ENCODE data around the gene PKHD1. TPM values are rescaled to one million over a fixed set of nuclear protein-coding genes. Genes with fewer than 3 reads are reported as not detected.

PKHD1 gene
- total RNA-seq, 4 donors from 2014 or later = 0.12 TPM; not detected in 3

DNA sequence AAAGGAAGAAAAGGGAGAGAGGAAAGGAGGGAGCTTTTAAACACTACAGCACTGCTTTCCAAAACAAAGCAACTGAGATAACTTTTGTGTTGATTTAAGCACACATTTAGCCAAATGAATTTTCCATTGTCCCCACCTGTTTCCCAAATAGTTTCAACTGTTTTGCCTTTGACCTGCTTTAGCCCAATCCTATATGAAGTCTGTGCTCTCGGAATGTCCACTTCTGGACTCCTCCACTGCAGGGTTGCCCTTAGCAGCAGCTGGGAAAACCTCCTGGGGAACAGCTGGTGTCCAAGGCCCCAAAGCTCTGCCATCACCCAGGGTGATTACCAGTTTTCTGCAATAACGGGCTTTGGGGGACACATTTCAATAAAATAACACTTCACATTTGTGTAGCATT, 44.9 kb upstream of the PKHD1 start:
- TF ChIP-seq, protein P1, sequence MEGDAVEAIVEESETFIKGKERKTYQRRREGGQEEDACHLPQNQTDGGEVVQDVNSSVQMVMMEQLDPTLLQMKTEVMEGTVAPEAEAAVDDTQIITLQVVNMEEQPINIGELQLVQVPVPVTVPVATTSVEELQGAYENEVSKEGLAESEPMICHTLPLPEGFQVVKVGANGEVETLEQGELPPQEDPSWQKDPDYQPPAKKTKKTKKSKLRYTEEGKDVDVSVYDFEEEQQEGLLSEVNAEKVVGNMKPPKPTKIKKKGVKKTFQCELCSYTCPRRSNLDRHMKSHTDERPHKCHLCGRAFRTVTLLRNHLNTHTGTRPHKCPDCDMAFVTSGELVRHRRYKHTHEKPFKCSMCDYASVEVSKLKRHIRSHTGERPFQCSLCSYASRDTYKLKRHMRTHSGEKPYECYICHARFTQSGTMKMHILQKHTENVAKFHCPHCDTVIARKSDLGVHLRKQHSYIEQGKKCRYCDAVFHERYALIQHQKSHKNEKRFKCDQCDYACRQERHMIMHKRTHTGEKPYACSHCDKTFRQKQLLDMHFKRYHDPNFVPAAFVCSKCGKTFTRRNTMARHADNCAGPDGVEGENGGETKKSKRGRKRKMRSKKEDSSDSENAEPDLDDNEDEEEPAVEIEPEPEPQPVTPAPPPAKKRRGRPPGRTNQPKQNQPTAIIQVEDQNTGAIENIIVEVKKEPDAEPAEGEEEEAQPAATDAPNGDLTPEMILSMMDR (IDR thresholded peaks at IDR 0.05) = no peak
- no peak for ATAC-seq (ENCODE audit: low FRiP score)
- DNase-seq (ENCODE audit: low spot score) = no peak

DNA sequence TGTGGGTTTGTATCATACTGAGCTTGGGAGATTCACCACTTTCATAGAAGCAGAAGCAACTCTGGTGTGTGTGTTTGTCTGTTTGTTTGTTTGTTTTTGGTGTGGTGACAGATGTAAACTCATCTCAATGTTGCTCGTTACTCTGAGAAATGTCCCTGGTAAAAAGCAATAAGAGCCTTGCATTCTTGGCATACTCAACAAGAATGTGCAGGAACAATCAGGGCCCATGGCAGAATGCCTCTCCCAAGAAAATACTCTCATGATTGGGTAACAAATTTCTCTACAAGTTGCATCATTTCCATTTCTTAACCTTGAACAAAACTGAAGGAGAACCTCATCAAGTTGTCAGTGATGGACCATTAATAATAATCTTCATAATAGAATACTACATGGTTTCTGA, 43.0 kb upstream of the PKHD1 start:
- TF ChIP-seq, protein P1 (IDR thresholded peaks at IDR 0.05) = no peak
- no peak for DNase-seq (ENCODE audit: low spot score)

DNA sequence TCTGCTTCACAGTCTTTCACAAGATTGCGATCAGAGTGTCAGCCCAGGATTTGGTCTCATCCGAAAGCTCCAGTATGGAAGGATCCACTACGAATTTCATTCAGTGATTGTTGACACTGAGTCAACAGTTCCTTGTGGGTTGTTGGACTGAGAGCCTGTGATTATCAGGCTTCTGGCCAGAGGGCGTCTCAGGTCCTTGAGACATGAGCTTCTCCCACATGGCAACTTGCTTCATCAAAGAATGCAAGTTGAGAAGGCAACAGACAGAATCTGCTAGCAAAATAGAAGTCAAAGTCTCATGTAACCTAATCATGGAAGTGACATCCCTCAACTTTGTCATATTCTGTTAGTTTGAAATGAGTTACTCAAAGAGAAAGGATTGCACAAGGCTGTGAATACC, 40.5 kb upstream of the PKHD1 start:
- ATAC-seq (ENCODE audit: low FRiP score) = no peak
- DNase-seq (ENCODE audit: low spot score) = no peak
- TF ChIP-seq, protein P1 (IDR thresholded peaks at IDR 0.05) = no peak

More for the DNA sequence above, 43.0 kb upstream of the PKHD1 start:
- ATAC-seq (ENCODE audit: low FRiP score) = no peak

DNA sequence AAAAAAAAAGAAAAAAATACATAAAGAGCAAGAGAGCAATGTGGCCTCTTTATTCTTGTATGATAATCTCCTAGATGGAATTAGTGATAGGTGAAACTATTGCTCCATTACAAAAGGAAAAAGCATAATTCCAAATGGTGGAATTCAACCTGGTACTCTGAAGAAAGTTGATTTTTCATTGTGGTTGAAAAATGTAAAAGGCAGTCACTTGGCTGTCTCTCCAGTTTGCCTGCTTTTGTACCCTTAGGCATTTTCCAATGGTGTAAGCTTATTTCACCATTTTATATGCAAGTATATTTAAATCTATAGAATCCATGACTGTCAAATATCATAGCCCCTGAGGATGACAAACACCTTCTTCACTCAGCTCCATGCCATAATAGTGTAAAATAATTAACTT, 38.8 kb upstream of the PKHD1 start:
- TF ChIP-seq, protein P1 (IDR thresholded peaks at IDR 0.05) = no peak
- ATAC-seq (ENCODE audit: low FRiP score) (no peak), DNase-seq (ENCODE audit: low spot score) (no peak)

DNA sequence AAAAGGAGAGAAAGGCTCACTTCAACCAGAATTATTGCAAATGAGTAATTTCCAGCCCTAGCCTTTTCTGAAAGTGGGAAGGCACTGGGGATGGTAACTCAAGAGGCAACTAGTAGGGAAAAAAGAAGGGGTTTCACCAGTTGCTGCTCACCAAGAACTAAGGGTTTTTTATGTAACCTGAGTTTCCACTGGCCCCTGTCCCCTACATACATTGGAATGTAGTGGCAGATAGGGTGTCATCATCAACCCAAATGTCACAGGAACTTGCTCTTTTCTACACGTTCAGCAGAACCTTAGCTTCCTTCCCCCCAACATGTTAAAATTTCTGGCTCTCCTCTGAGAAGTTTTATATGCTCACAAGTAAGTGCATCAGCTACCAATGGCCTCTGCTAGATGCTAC, 38.2 kb upstream of the PKHD1 start:
- no peak for DNase-seq (ENCODE audit: low spot score)
- TF ChIP-seq, protein P1 (IDR thresholded peaks at IDR 0.05) = no peak
- ATAC-seq (ENCODE audit: low FRiP score) = no peak

DNA sequence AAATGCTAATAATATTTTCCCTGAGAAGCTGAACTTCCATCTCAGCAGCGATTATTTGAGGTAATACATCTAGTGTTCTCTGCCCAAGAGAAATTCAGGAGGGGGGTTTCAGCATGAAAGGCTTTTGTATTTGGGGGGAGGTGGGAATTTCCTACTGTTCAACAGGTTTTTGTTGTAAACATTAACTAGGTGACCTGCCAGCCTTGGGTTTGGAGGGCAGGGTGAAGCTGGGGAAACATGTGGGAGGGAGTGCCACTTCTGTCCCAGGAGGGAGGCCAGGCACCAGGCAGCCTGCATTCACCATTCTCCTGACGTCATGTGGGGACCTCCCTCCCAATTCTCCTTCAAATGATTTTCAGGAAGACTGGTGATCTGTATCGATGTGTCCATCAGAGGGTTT, 37.7 kb upstream of the PKHD1 start:
- DNase-seq (ENCODE audit: low spot score) (no peak), ATAC-seq (ENCODE audit: low FRiP score) (no peak)
- TF ChIP-seq, protein P1 (IDR thresholded peaks at IDR 0.05) = no peak

DNA sequence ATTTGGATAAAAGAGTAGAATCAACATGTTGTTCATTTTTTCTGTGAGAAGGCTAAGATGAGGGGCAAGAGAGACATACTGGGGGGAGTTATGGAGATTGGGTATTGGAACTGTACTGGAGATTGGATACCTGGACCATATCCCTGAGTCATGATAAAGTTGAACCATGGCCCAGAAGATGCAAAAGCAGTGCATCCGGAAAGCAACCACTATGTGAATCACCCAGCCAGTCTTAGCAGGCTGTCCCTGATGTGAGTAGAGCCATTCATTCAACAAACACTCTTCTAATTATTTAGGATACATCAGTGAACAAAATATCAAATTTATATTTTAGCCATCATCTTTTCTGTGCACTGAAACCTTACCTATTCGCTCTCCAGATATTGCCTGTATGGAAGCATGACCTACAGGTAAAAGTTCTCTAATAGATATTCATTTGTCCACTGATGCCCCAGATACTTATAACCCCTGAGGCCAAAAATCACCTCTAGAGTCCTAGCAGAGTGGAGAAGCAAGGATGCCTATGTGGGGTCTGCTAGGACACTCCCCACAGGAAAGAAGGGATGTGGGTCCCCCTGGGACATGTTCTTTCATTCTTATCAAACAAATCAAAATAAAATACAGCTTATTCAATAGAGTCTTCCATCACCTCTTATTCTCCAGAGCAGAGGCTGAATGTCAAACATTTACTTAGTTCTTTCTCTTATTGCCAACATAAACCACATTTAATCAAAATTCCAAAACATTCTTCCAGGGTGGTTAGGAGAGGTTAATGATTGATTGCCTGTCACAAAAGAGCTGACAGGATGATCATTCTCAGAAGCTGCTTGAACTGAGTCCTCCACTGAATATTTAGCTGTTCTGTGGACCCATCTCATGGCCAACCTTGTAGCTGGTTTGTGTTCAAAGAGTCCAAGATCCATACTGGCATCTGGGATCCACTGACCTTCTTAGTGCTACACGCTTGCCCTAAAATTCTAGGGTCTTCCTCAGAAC, 37.0 kb upstream of the PKHD1 start:
- TF ChIP-seq, protein P1 (IDR thresholded peaks at IDR 0.05) = no peak
- ATAC-seq (ENCODE audit: low FRiP score) = no peak
- DNase-seq (ENCODE audit: low spot score) = no peak

Measured in omental fat pad (tissue), 4 donors.